Glomerular endothelial cell (primary cell): ENCODE measurements around the gene RNF38. TPM values are rescaled to one million over a fixed set of nuclear protein-coding genes. Genes with fewer than 3 reads are reported as not detected.
"Not testable (repeated sequence)": the region's sequence is repeated elsewhere in the genome, so short reads cannot be mapped to it uniquely, and the experiment has no call there.

Source experiments
- DNase-seq: peaks from one replicate; pipeline ENCODE4 v3.0.0-alpha.2; 2011; ENCODE audit warnings: low read depth, low spot score; ENCODE audit errors: extremely low read depth
- total RNA-seq: library from RNA; depleted of rRNA; stranded (reverse); fragments of >200 nt; gene quantifications from 2 replicates; pipeline ENCODE4 v1.2.3, GENCODE V29; 2015

RNF38 gene
- total RNA-seq, 1 donor from 2014 or later: 27.7 TPM

- no peak for DNase-seq
Observed at GRCh38 chr9:36297798-36298197, 102.3 kb downstream of the RNF38 start.

GRCh38 chr9:36294996-36295395 lies 105.1 kb downstream of the RNF38 start:
- DNase-seq: not testable (repeated sequence)

DNA sequence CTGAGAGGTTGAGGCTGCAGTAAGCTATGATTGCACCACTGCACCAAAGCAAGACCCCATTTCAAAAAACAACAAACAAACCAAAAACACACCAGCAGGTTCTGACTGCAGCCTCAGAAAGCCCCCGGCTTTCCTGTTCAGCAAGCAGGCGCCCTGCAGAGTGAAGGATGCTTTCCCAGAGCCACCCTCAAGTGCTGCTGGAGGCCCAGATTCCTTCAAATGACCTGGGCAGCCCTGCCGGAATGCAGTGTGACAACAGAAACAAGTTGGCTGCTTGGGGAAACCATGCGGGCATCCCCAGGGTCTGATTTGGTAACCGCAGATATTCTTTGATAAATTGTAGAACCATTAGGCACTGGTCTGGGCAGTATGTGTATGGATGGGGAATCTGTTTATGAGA lies 106.2 kb downstream of the RNF38 start:
- DNase-seq: no peak

DNA sequence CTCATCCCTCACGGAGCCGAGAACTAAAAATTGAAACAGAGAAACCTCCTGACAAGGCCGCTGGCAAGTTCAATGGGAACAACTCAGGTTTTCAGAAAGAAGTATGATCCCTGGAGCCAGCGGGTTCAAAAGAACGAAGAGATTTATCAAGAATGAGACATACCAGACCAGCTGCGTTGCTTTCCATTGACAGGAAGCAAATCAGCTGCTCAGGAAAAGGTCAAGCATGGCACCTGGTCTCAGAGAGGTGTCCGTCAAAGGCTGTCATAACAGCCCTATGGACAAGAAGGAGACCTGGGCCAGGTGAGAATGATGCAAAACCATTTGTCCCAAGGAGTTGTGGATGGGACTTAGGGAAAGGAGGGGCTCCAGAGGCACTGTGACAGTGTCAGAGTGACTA lies 106.9 kb downstream of the RNF38 start:
- no peak for DNase-seq

- DNase-seq: no peak
Observed at GRCh38 chr9:36292641-36293040, 107.4 kb downstream of the RNF38 start.

DNA sequence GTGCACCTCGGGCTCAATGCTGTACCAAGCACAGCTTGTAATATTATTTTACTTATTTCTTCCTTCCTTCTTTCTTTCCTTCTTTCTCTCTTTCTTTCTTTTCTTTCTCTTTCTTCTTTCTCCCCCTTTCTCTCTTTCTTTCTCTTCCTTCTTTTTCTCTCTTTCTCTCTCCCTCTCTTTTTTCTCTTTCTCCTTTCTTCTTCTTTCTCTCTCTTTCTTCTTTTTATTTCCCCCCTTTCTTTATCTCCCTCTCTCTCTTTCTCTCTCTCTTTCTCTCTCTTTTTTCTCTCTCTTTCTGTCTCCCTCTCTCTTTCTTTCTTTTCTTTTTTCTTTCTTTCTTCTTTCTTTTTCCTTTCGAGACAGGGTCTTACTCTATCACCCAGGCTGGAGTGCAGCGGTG lies 109.1 kb downstream of the RNF38 start:
- DNase-seq: no peak

- DNase-seq: no peak
Observed at GRCh38 chr9:36289836-36290435, 110.1 kb downstream of the RNF38 start.

DNA sequence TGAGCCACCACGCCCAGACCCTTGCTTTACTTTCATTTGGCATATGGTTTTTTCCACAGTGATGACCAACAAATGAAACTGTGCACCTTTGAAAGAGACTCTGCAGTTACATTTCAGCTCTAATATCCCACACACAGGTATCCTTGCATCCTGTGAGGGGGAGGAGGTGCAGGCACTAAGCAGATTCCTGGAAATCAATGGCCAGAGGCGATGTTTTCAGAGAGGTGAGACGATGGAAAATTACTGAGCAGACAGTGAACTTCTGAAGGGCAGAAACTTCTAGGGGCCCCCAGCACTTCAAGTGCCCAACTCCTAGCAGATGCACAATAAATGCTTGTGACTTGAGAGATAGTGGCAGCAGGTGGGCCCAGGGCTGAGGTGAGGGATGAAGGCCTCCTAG lies 112.0 kb downstream of the RNF38 start:
- DNase-seq: no peak

Other genes with a start within 250 kb of the RNF38 start
- gene CCIN, start 230.9 kb downstream of the RNF38 start, total RNA-seq: 0.19 and 0.29 TPM in 2 replicates
- gene CLTA, start 209.3 kb downstream of the RNF38 start, total RNA-seq: 389 and 480 TPM in 2 replicates
- gene GNE, start 141.8 kb downstream of the RNF38 start, total RNA-seq: 13.2 and 15.8 TPM in 2 replicates
- 10.1 and 14.7 TPM in 2 replicates for gene MELK, start 172.6 kb upstream of the RNF38 start, total RNA-seq